ENCODE data around the gene MTMR11.
"Not testable (repeated sequence)": the region's sequence is repeated elsewhere in the genome, so short reads cannot be mapped to it uniquely, and the experiment has no call there.

GRCh38 chr1:149886121-149886395 is 50.6 kb downstream of the MTMR11 start:
- TF ChIP-seq CTCF (IDR thresholded peaks at IDR 0.05; ENCODE audit: low read length); EZH2 (IDR thresholded peaks at IDR 0.05; ENCODE audit: borderline replicate concordance, low read length): not testable (repeated sequence)
